H1 (cell line): Measurements from ENCODE around the gene SYMPK. TPM values are rescaled to one million over a fixed set of nuclear protein-coding genes. Genes with fewer than 3 reads are reported as not detected.

Experiments
- CTCF ChIA-PET: fragments of 300-600 bp; sonication (Branson Sonifier 250); formaldehyde crosslinking; loops from one replicate; lab custom pipeline; 2021; ENCODE audit not compliant: partially characterized antibody; lab: Charles Lee
- POLR2A ChIA-PET: fragments of 300-600 bp; sonication (Branson Sonifier 250); formaldehyde crosslinking; loops from one replicate; lab custom pipeline; 2021; ENCODE audit warnings: inconsistent platforms; ENCODE audit not compliant: partially characterized antibody; lab: Charles Lee
- DNase-seq, 2 experiments: peaks; one replicate each; pipeline versions ENCODE4 v3.0.0 to v3.0.0-alpha.2; 2010 to 2022; ENCODE audit warnings: low spot score in 2 of 2, low read depth in 1 of 2, mixed read lengths in 1 of 2
- FAIRE-seq: peaks from 2 replicates; lab custom pipeline; 2011; peaks lifted over from hg19 to GRCh38; lab: Jason Lieb, UNC
- H2AFZ ChIP-seq: 2 replicates; pipeline ENCODE4 v1.8.1; 2012; ENCODE audit warnings: low read length, inconsistent platforms
- H2AK5ac ChIP-seq: 2 replicates; pipeline ENCODE4 v1.6.1; 2013; ENCODE audit warnings: low read depth, low read length
- H2BK120ac ChIP-seq: replicated peaks from 2 replicates; pipeline ENCODE3; 2013; ENCODE audit warnings: low read depth, low read length, inconsistent platforms
- H2BK12ac ChIP-seq: 2 replicates; pipeline ENCODE4 v1.6.1; 2013; ENCODE audit warnings: low read depth, low read length
- H2BK15ac ChIP-seq: 2 replicates; pipeline ENCODE4 v1.6.1; 2013; ENCODE audit warnings: low read length
- H2BK20ac ChIP-seq: 2 replicates; pipeline ENCODE4 v1.6.1; 2013; ENCODE audit warnings: low read length
- H2BK5ac ChIP-seq: 2 replicates; pipeline ENCODE4 v1.6.1; 2013; ENCODE audit warnings: low read depth, low read length
- H3K14ac ChIP-seq: 2 replicates; pipeline ENCODE4 v1.6.1; 2013; ENCODE audit warnings: inconsistent platforms; ENCODE audit not compliant: insufficient read length
- H3K18ac ChIP-seq: 2 replicates; pipeline ENCODE4 v1.6.1; 2013; ENCODE audit warnings: low read length; ENCODE audit errors: extremely low read depth
- H3K23ac ChIP-seq: 2 replicates; pipeline ENCODE4 v1.6.1; 2013; ENCODE audit warnings: inconsistent platforms; ENCODE audit not compliant: insufficient read length
- H3K23me2 ChIP-seq: 2 replicates; pipeline ENCODE4 v1.6.1; 2013; ENCODE audit warnings: low read depth, low read length
- H3K27ac ChIP-seq: 2 replicates; pipeline ENCODE4 v1.6.1; 2011; ENCODE audit warnings: low read depth, low read length, inconsistent platforms
- H3K27me3 ChIP-seq, 4 experiments: replicated peaks in 1 of 4; 1 replicate in 1 of 4; 2 replicates in 3 of 4; pipeline versions ENCODE4 v1.6.1 to v1.8.1; 2011 to 2013; ENCODE audit warnings: low read length in 3 of 4, mild to moderate bottlenecking in 3 of 4, inconsistent platforms in 2 of 4, mixed read lengths in 2 of 4, moderate library complexity in 1 of 4; ENCODE audit not compliant: control insufficient read depth in 3 of 4, insufficient read depth in 3 of 4; ENCODE audit errors: extremely low read depth in 1 of 4
- H3K36me3 ChIP-seq, 4 experiments: 2 replicates each; pipeline versions ENCODE4 v1.6.1 to v1.8.1; 2011 to 2013; ENCODE audit warnings: mild to moderate bottlenecking in 4 of 4, low read length in 3 of 4, moderate library complexity in 2 of 4, control low read depth in 1 of 4, inconsistent platforms in 1 of 4; ENCODE audit not compliant: insufficient read depth in 4 of 4, control insufficient read depth in 2 of 4
- H3K4ac ChIP-seq: replicated peaks from 2 replicates; pipeline ENCODE3; 2013; ENCODE audit warnings: low read length, low read depth, mixed read lengths, inconsistent platforms; ENCODE audit not compliant: insufficient read length
- H3K4me1 ChIP-seq, 4 experiments: replicated peaks in 1 of 4; 1 replicate in 1 of 4; 2 replicates in 3 of 4; pipeline versions ENCODE4 v1.6.1 to v1.8.1; 2011 to 2013; ENCODE audit warnings: low read length in 3 of 4, inconsistent platforms in 2 of 4, mixed read lengths in 1 of 4; ENCODE audit not compliant: insufficient read depth in 4 of 4, control insufficient read depth in 3 of 4
- H3K4me2 ChIP-seq, 2 experiments: 2 replicates each; pipeline versions ENCODE4 v1.6.1 to v1.8.1; 2011 to 2013; ENCODE audit warnings: low read depth in 2 of 2, low read length in 2 of 2, control low read depth in 1 of 2, inconsistent platforms in 1 of 2, mild to moderate bottlenecking in 1 of 2; ENCODE audit not compliant: insufficient read depth in 1 of 2
- H3K4me3 ChIP-seq, 4 experiments: fragments of 200-600, 300-600 bp in 1 of 4; sonication (generic), shearing (Covaris generic), sonication (Bioruptor Twin) in 1 of 4; 2 replicates each; pipeline versions ENCODE4 v1.5.1 to v1.8.1; 2011 to 2016; ENCODE audit warnings: low read length in 4 of 4, low read depth in 3 of 4, control low read depth in 2 of 4, inconsistent platforms in 2 of 4, mild to moderate bottlenecking in 2 of 4, mixed read lengths in 1 of 4, moderate library complexity in 1 of 4; ENCODE audit not compliant: insufficient read depth in 2 of 4; ENCODE audit errors: extremely low read depth in 1 of 4
- H3K56ac ChIP-seq: replicated peaks from 2 replicates; pipeline ENCODE3; 2013; ENCODE audit warnings: low read depth, mild to moderate bottlenecking, mixed read lengths, low read length, inconsistent platforms; ENCODE audit not compliant: insufficient read length
- H3K79me1 ChIP-seq: 2 replicates; pipeline ENCODE4 v1.6.1; 2013; ENCODE audit warnings: low read depth, low read length, control low read depth
- H3K79me2 ChIP-seq, 2 experiments: 2 replicates each; pipeline versions ENCODE4 v1.6.1 to v1.8.1; 2012 to 2013; ENCODE audit warnings: low read length in 2 of 2, mild to moderate bottlenecking in 2 of 2, inconsistent platforms in 1 of 2; ENCODE audit not compliant: insufficient read depth in 2 of 2, control insufficient read depth in 1 of 2
- H3K9ac ChIP-seq, 4 experiments: replicated peaks in 1 of 4; 1 replicate in 1 of 4; 2 replicates in 3 of 4; pipeline versions ENCODE4 v1.6.1 to v1.8.1; 2011 to 2013; ENCODE audit warnings: low read depth in 3 of 4, low read length in 3 of 4, control low read depth in 2 of 4, mild to moderate bottlenecking in 2 of 4, moderate library complexity in 2 of 4, inconsistent platforms in 1 of 4; ENCODE audit errors: extremely low read depth in 1 of 4
- H3K9me3 ChIP-seq, 2 experiments: 2 replicates each; pipeline versions ENCODE4 v1.6.1 to v1.8.1; 2012 to 2013; ENCODE audit warnings: mild to moderate bottlenecking in 2 of 2, moderate library complexity in 2 of 2, control low read depth in 1 of 2, inconsistent platforms in 1 of 2, low read depth in 1 of 2, low read length in 1 of 2, mixed read lengths in 1 of 2; ENCODE audit not compliant: insufficient read depth in 2 of 2
- H4K20me1 ChIP-seq, 2 experiments: replicated peaks in 1 of 2; 2 replicates each; pipeline versions ENCODE3 to v1.8.1; 2011 to 2013; ENCODE audit warnings: inconsistent platforms in 2 of 2, low read length in 2 of 2, mild to moderate bottlenecking in 1 of 2; ENCODE audit not compliant: insufficient read depth in 2 of 2, control insufficient read depth in 1 of 2
- H4K5ac ChIP-seq: 2 replicates; pipeline ENCODE4 v1.6.1; 2013; ENCODE audit warnings: low read length, low read depth, mixed read lengths, inconsistent platforms; ENCODE audit not compliant: insufficient read length
- H4K8ac ChIP-seq: 2 replicates; pipeline ENCODE4 v1.8.0; 2013; ENCODE audit warnings: mild to moderate bottlenecking, moderate library complexity, low read length, inconsistent platforms; ENCODE audit not compliant: insufficient read depth; ENCODE audit errors: extremely low read depth
- H4K91ac ChIP-seq: replicated peaks from 2 replicates; pipeline ENCODE3; 2013; ENCODE audit warnings: low read length, mixed read lengths, inconsistent platforms; ENCODE audit not compliant: insufficient read length
- ASH2L ChIP-seq: fragments of 200-600, 300-600 bp; sonication (generic); IDR thresholded peaks from one replicate; pipeline ENCODE4 v1.7.1; 2017; ENCODE audit warnings: low read length
- BACH1 ChIP-seq: IDR thresholded peaks from 2 replicates; pipeline ENCODE4 v1.6.1; 2012; ENCODE audit warnings: low read length, improper control_type of control experiment
- BCL11A ChIP-seq, 2 experiments: IDR thresholded peaks; one replicate each; pipeline ENCODE4 v1.6.1; 2011; ENCODE audit warnings: low read depth in 2 of 2, low read length in 2 of 2, mild to moderate bottlenecking in 2 of 2
- EP300 ChIP-seq, 2 experiments: IDR thresholded peaks; 1 replicate in 1 of 2; 2 replicates in 1 of 2; pipeline ENCODE4 v1.6.1; 2011 to 2012; ENCODE audit warnings: low read depth in 2 of 2, low read length in 2 of 2, mild to moderate bottlenecking in 2 of 2, borderline replicate concordance in 1 of 2, inconsistent platforms in 1 of 2, moderate library complexity in 1 of 2
- EZH2 ChIP-seq: fragments of 200-600 bp; sonication (generic); IDR thresholded peaks from 2 replicates; pipeline ENCODE4 v1.7.1; 2012; ENCODE audit warnings: low read depth, mild to moderate bottlenecking, moderate library complexity, low read length, inconsistent platforms; ENCODE audit not compliant: severe bottlenecking
- GABPA ChIP-seq: IDR thresholded peaks from 2 replicates; pipeline ENCODE4 v1.6.1; 2011; ENCODE audit warnings: mild to moderate bottlenecking, low read length, moderate library complexity, borderline replicate concordance; ENCODE audit not compliant: insufficient read depth
- JUND ChIP-seq: IDR thresholded peaks from 2 replicates; pipeline ENCODE4 v1.6.1; 2011; ENCODE audit warnings: mild to moderate bottlenecking, improper control_type of control experiment, low read length
- RAD21 ChIP-seq, 2 experiments: IDR thresholded peaks in 1 of 2; conservative IDR thresholded peaks in 1 of 2; 2 replicates each; pipeline ENCODE4 v1.6.1; 2011; ENCODE audit warnings: low read depth in 2 of 2, low read length in 2 of 2, improper control_type of control experiment in 1 of 2, inconsistent platforms in 1 of 2, mild to moderate bottlenecking in 1 of 2, moderate library complexity in 1 of 2
- RXRA ChIP-seq: IDR thresholded peaks from 2 replicates; pipeline ENCODE4 v1.6.1; 2011; ENCODE audit warnings: low read depth, mild to moderate bottlenecking, low read length, moderate library complexity; ENCODE audit not compliant: insufficient read depth
- TAF7 ChIP-seq: optimal IDR thresholded peaks from 2 replicates; pipeline ENCODE3; 2011; ENCODE audit warnings: low read depth, mild to moderate bottlenecking, inconsistent platforms, low read length, moderate library complexity, borderline replicate concordance
- TBP ChIP-seq: IDR thresholded peaks from 2 replicates; pipeline ENCODE4 v1.6.1; 2011; ENCODE audit warnings: low read depth, low read length, improper control_type of control experiment
- TCF12 ChIP-seq: IDR thresholded peaks from 2 replicates; pipeline ENCODE4 v1.6.1; 2011; ENCODE audit warnings: low read depth, mild to moderate bottlenecking, low read length
- USF2 ChIP-seq: IDR thresholded peaks from 2 replicates; pipeline ENCODE4 v1.6.1; 2011; ENCODE audit warnings: low read length, improper control_type of control experiment
- WGBS, 2 experiments: shearing (Covaris generic) in 1 of 2; methylation state at CpG; one replicate each; pipeline versions ENCODE4 v1.1.6 to v1.1.7; 2013 to 2015; ENCODE audit warnings: low lambda C conversion rate in 2 of 2, mixed read lengths in 2 of 2, inconsistent platforms in 1 of 2, low coverage in 1 of 2, missing lambda C conversion rate in 1 of 2; ENCODE audit not compliant: insufficient replicate concordance in 2 of 2, insufficient coverage in 1 of 2, insufficient read length in 1 of 2; ENCODE audit errors: extremely low coverage in 1 of 2, missing lambda C conversion rate in 1 of 2; 5-methylcytosine and 5-hydroxymethylcytosine counted together
- polyA plus RNA-seq, 7 experiments: library from polyadenylated mRNA; depleted of rRNA in 3 of 7; stranded (reverse) in 5 of 7; unstranded in 2 of 7; fragments of >200 nt in 5 of 7; fragments of 200-250 nt in 2 of 7; gene quantifications; 1 replicate in 5 of 7; 2 replicates in 1 of 7; 4 replicates in 1 of 7; pipeline versions ENCODE4 v1.2.1 to v1.2.3, GENCODE V29; 2011 to 2013; ENCODE audit warnings: missing spikeins in 2 of 7, mixed read lengths in 2 of 7
- total RNA-seq: library from RNA; stranded (reverse); fragmentation: NEBNext Ultra II Directional; extraction: Animal tissue kit (Norgen Biotek cat#: 25700); gene quantifications from 2 replicates; pipeline ENCODE4 v1.2.1, GENCODE V29; 2021

SYMPK gene
- total and polyA plus RNA-seq, 2 of the 8 experiments (the other 6 are each of a cell fraction or from before 2014, with no cell fraction given), result 93.6 to 99.5 TPM

- no peak overlapping the region for H3K9ac ChIP-seq
- DNase-seq, result no peak
- no peak overlapping the region for H4K5ac ChIP-seq
- no peak overlapping the region for H3K56ac ChIP-seq
- H2BK20ac ChIP-seq, result no peak overlapping the region
- no peak for FAIRE-seq
- peaks cover 0 to 4% (median 0%) of the 10 kb centered on the region in 4 experiments; a peak in 3 of 7 replicates for H3K4me1 ChIP-seq
- no peaks in the 10 kb centered on the region for H3K79me2 ChIP-seq
- H2BK12ac ChIP-seq, result no peak overlapping the region
- H3K4me2 ChIP-seq, result no peak overlapping the region
- 0 out of 2 replicates have a peak overlapping the region, but pooled peaks have one; percentile 72 for H2BK15ac ChIP-seq
- no peaks in the 10 kb centered on the region; the same call in 1 of the 2 replicates for H3K23me2 ChIP-seq
- H3K27ac ChIP-seq, result no peak overlapping the region
- no peaks in the 10 kb centered on the region for H4K20me1 ChIP-seq
- no peak overlapping the region for H3K14ac ChIP-seq
- no peak overlapping the region for H3K4ac ChIP-seq
- no peak overlapping the region for H2BK5ac ChIP-seq
- ChIA-PET CTCF (interaction anchor here (0.6 to 9.4 kb wide), 7 partner anchors 9 to 113 kb away, joined by 3 to 107 read pairs (median 4); partner anchors contain the start of gene RSPH6A), POLR2A (interaction anchor here (0.7 to 9.8 kb wide), 7 partner anchors 9 to 36 kb away, joined by 3 to 106 read pairs (median 4); partner anchors contain the start of genes DMPK, DMWD, RSPH6A and SIX5)
- no peak overlapping the region for H3K4me3 ChIP-seq
- H2AK5ac ChIP-seq, result no peak overlapping the region
- H3K27me3 ChIP-seq, result peaks cover 0 to 2% (median 0%) of the 10 kb centered on the region in 4 experiments; a peak in 3 of 7 replicates
- H3K18ac ChIP-seq, result no peak overlapping the region
- no peaks in the 10 kb centered on the region; a peak in 1 of 4 replicates for H3K9me3 ChIP-seq
- no peak overlapping the region for H2BK120ac ChIP-seq
- 89% methylated on average over 8 of the region's 8 CpGs; no CpG with 5 or more reads in 1 of the 2 experiments for WGBS, 2 experiments
- H3K23ac ChIP-seq, result no peak overlapping the region
- no peak overlapping the region for H4K91ac ChIP-seq
- no peak overlapping the region for H4K8ac ChIP-seq
- no peak overlapping the region for H2AFZ ChIP-seq
- no peaks in the 10 kb centered on the region for H3K79me1 ChIP-seq
- H3K36me3 ChIP-seq, result no peaks in the 10 kb centered on the region
- TF ChIP-seq RXRA (no peak), BCL11A (IDR thresholded peaks at IDR 0.05; ENCODE audit: low read depth in 2 of 2, low read length in 2 of 2) (no peak), EZH2 (no peak), GABPA (no peak), RAD21 (IDR thresholded peaks at IDR 0.05 in 1 of 2, conservative IDR thresholded peaks at IDR 0.05 in 1 of 2; ENCODE audit: low read depth in 2 of 2, low read length in 2 of 2) (no peak), ASH2L (no peak), JUND (no peak), TCF12 (no peak), EP300 (IDR thresholded peaks at IDR 0.05; ENCODE audit: borderline replicate concordance in 1 of 2, low read depth in 2 of 2, low read length in 2 of 2) (no peak), USF2 (no peak), BACH1 (no peak), TAF7 (no peak), TBP (no peak)
Measured at GRCh38 chr19:45804959-45805230, 58.1 kb downstream of the SYMPK start.
